ENCODE data around the gene TAP1.
"Not testable (repeated sequence)": the region's sequence is repeated elsewhere in the genome, so short reads cannot be mapped to it uniquely, and the experiment has no call there.

The TAP1 gene

GRCh38 chr6:32839356-32839755, 14.1 kb downstream of the TAP1 start:
- no peak for DNase-seq (ENCODE audit: low read depth in 2 of 2)

GRCh38 chr6:32838114-32838958, 15.2 kb downstream of the TAP1 start, which contains the start of gene TAP2:
Gene TAP2 (minus strand): TSS chr6:32838739. CDS start chr6:32838233, 506 bp downstream.
- DNase-seq (ENCODE audit: low read depth in 2 of 2) = peak; percentile 70 to 73

- DNase-seq (ENCODE audit: low read depth in 2 of 2) = no peak
Measured at GRCh38 chr6:32837651-32838113, 15.8 kb downstream of the TAP1 start.

- no peak for DNase-seq (ENCODE audit: low read depth in 2 of 2)
Measured at GRCh38 chr6:32836873-32837272, 16.6 kb downstream of the TAP1 start.

- no peak for DNase-seq (ENCODE audit: low read depth in 2 of 2)
Measured at GRCh38 chr6:32835167-32835893, 18.2 kb downstream of the TAP1 start.

- no peak for DNase-seq (ENCODE audit: low read depth in 2 of 2)
Measured at GRCh38 chr6:32833664-32834063, 19.8 kb downstream of the TAP1 start.

- DNase-seq (ENCODE audit: low read depth in 2 of 2) = no peak
Measured at GRCh38 chr6:32832535-32832934, 21.0 kb downstream of the TAP1 start.

- no peak for DNase-seq (ENCODE audit: low read depth in 2 of 2)
Measured at GRCh38 chr6:32830936-32831335, 22.6 kb downstream of the TAP1 start.

- no peak for DNase-seq (ENCODE audit: low read depth in 2 of 2)
Measured at GRCh38 chr6:32830017-32830416, 23.5 kb downstream of the TAP1 start.

GRCh38 chr6:32829495-32829894, 24.0 kb downstream of the TAP1 start:
- no peak for DNase-seq (ENCODE audit: low read depth in 2 of 2)

GRCh38 chr6:32827025-32827424, 26.5 kb downstream of the TAP1 start:
- DNase-seq (ENCODE audit: low read depth in 2 of 2) = no peak

- DNase-seq (ENCODE audit: low read depth in 2 of 2) = peak in 1 of 2 experiments; percentile 5
Measured at GRCh38 chr6:32825966-32826365, 27.5 kb downstream of the TAP1 start.

GRCh38 chr6:32819729-32820128, 33.8 kb downstream of the TAP1 start:
- peak in 1 of 2 experiments; percentile 25 for DNase-seq (ENCODE audit: low read depth in 2 of 2)

- no peak for DNase-seq (ENCODE audit: low read depth in 2 of 2)
Measured at GRCh38 chr6:32818867-32819266, 34.6 kb downstream of the TAP1 start.

GRCh38 chr6:32816746-32817204, 36.7 kb downstream of the TAP1 start, which contains the start of gene HLA-DOB:
Gene HLA-DOB (minus strand): TSS chr6:32817002. CDS start chr6:32816951, 51 bp downstream.
- DNase-seq (ENCODE audit: low read depth in 2 of 2) = no peak

GRCh38 chr6:32815996-32816395, 37.5 kb downstream of the TAP1 start:
- DNase-seq (ENCODE audit: low read depth in 2 of 2) = no peak

- DNase-seq (ENCODE audit: low read depth in 2 of 2) = peak in 1 of 2 experiments; percentile 15
Measured at GRCh38 chr6:32815115-32815514, 38.4 kb downstream of the TAP1 start.

GRCh38 chr6:32814145-32814544, 39.4 kb downstream of the TAP1 start:
- DNase-seq (ENCODE audit: low read depth in 2 of 2) = no peak

- DNase-seq (ENCODE audit: low read depth in 2 of 2) = no peak
Measured at GRCh38 chr6:32809171-32809570, 44.3 kb downstream of the TAP1 start.

- DNase-seq (ENCODE audit: low read depth in 2 of 2) = no peak
Measured at GRCh38 chr6:32807020-32807580, 46.4 kb downstream of the TAP1 start.

GRCh38 chr6:32805404-32805803, 48.1 kb downstream of the TAP1 start:
- DNase-seq (ENCODE audit: low read depth in 2 of 2) = not testable (repeated sequence)

GRCh38 chr6:32803416-32803815, 50.1 kb downstream of the TAP1 start:
- no peak for DNase-seq (ENCODE audit: low read depth in 2 of 2)

All from fibroblast of skin of left biceps (primary cell).